ENCODE results near the gene CHTF8.
A peak's percentile ranks its signal among the peaks of the same experiment; 100 is the strongest.

Gene CHTF8

DNA sequence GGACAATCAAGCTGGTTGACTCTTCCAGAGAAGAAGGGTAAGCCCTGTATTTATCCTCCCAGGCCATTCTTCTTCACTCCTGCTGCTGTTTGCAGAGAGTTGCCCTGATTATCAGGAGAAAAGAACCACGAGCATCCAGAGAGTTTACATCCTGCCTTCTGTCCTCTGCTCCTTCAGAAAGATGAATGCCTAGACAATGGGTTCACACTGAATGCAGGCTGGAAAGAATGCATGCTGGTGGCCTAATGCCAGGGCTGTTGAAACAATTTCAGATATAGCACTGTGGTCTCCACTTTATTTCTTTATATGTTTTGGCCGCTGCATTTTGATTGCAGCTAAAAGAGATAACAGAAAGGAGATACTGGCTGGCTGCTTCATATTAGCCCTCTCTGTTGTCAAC is 48.1 kb downstream of the CHTF8 start:
- no peak for DNase-seq (ENCODE audit: low spot score)

DNA sequence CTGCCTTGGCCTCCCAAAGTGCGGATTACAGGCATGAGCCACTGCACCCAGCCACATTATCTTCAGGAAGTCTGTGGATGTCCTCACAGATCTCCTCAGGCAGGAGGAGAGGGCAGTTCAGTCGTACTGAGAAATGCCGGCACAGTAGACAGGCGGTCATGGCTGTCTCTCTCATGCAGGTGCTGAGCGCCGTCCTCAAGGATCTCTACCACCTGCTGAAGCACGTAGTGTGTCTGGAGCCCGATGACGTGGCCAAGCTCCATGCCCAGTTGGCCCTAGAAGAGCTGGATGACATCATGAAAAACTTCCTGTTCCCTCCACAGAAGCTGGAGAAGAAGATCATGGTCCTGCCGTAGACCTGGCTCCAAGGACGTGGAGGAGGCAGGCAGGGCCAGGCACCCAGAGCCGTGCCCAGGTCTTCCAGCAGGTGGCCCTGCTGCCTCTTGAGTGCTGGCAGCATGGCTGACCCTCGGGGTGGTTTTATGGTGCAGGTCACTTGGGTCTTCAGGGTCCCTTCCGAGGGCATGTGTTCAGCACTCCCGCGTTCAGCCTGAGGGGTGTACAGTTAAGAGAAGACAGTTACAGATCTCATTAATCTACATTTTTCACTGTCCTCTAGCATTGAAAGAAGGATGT is 49.0 kb downstream of the CHTF8 start:
- DNase-seq (ENCODE audit: low spot score): no peak

DNA sequence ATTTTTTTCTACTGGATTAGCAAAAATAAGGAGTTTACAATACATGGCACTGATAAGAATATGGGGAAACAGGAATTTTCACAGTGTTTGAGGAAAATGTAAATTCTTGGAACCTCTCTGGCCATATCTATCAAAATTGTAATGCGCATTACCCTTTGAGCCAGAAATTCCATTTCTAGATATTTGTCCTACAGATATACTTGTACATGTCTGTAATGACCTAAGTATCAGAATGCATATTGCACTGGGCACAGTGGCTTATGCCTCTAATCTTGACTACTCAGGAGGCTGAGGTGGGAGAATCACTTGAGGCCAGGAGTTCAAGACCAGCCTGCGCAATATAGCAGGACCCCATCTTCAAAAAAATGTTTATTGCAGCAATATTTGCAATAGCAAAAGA is 52.7 kb downstream of the CHTF8 start:
- DNase-seq (ENCODE audit: low spot score): no peak

DNA sequence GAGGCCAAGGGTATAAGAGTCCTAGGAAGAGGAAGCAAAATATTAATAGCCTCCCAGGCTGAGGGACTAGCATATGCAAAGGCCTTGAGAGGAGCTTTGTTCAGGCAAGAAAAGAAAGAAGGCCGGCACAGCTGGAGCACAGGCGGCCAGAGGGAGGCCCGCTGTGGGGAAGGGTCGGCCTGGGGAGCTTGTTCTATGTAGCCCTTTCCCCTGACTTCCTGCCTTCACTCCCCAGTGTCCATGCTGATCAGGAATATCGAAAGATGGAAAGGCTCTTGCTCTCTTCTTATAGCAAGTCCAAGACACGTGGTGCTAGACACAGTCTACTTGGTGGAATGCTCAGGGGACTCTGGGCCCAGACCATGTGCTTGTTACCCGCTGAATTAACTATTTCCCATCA is 54.3 kb downstream of the CHTF8 start:
- no peak for DNase-seq (ENCODE audit: low spot score)

DNA sequence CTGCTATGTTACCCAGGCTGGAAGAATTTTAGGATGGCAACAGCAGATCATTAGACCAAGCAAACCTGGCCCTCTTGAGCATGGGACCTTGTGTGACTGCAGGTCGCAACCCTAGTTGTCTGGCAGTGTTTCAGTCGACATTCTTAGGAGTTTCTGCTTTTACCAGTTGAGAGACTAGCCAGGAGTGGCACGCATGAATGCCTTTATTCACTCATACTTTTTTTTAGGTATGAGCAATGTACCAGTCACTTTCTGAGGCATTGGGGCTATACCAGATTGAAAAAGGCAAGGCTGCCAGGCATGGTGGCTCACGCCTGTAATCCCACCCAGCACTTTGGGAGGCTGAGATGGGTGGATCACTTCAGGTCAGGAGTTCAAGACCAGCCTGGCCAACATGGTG is 55.1 kb downstream of the CHTF8 start:
- DNase-seq (ENCODE audit: low spot score): no peak

DNA sequence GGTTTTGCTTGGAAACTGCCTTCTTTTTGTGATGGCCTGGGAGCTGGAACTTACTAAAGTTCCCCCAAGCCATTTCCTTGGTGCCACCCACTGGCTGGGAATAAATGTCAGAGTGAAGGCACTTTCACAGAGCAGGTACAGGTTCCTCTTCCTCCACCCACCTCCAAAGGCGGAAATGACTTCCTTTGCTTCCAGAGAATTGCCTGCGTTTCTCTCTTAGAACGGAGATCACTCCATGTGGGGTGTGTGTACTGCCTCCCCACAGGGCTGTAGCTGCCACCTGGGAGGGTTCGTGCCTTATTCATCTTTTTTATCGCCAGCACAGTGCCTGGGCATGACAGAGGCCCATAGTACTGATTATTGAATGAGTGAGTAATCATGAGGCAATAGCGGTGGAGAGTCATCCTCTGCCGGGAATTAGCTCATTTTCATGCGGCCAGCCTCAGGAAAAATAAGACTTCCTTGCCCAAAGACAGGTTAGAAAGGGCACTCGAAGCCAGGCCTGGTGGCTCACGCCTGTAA is 59.1 kb downstream of the CHTF8 start:
- peak; percentile 51 for DNase-seq (ENCODE audit: low spot score)

DNA sequence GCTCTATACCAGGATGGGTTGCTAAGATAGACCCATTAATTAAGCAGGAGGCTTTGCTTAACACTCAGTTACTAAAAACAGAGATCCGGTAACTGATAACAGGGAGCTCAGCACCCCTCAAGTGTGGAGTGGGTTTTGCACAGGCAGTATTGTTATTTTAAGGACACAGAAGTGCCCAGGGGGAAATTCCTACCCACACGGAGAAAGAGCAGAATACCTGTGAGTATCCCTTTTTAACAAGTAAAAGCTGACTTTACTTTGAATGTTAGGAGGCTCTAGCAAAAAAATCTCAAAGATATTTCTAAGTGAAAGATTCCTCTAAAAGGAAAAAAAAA is 59.8 kb downstream of the CHTF8 start:
- DNase-seq (ENCODE audit: low spot score): no peak

DNA sequence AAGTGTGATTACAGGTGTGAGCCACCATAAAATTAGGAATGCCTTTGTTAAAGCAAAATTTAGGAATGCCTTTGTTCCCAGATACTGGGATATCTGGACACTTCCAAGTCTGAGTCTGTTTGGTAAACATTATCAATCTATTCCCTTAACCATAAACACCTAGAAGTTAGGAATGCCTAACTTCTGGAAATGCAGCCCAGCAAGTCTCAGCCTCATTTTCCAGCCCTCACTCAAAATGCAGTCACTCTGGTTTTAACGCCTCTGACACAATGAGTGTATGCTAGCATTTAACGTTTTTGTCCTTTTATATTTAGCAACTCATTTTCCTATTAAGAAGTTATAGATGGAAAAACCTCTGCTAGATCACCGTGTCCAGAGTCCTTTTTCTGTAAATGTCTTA is 61.4 kb downstream of the CHTF8 start:
- no peak for DNase-seq (ENCODE audit: low spot score)

DNA sequence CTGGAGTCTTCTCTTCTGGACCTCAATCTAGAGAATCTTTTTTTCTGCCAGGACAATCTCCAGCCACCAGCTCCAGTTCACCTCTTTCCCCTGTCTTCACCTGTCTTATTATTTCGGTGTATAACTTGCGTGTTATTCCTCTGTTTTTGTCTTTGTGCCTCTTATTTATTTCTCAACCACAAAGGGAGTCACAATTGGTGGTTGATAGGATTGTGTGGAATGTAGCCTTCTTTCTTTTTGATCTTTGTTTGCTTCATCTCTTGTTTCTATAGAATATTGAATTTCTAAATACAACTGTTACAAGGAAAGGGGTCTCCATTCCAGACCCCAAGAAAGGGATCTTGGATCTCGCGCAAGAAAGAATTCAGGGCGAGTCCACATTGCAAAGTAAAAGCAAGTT is 62.9 kb downstream of the CHTF8 start:
- DNase-seq (ENCODE audit: low spot score): no peak
